DMS114 treated with DMSO at 0.1 percent for 48 hours (cell line): ENCODE measurements around the gene FGFR4.

Experiments
- DNase-seq: peaks from one replicate; lab custom pipeline; 2025; ENCODE audit not compliant: unreplicated experiment; lab: John Stamatoyannopoulos, UW

Gene FGFR4

DNA sequence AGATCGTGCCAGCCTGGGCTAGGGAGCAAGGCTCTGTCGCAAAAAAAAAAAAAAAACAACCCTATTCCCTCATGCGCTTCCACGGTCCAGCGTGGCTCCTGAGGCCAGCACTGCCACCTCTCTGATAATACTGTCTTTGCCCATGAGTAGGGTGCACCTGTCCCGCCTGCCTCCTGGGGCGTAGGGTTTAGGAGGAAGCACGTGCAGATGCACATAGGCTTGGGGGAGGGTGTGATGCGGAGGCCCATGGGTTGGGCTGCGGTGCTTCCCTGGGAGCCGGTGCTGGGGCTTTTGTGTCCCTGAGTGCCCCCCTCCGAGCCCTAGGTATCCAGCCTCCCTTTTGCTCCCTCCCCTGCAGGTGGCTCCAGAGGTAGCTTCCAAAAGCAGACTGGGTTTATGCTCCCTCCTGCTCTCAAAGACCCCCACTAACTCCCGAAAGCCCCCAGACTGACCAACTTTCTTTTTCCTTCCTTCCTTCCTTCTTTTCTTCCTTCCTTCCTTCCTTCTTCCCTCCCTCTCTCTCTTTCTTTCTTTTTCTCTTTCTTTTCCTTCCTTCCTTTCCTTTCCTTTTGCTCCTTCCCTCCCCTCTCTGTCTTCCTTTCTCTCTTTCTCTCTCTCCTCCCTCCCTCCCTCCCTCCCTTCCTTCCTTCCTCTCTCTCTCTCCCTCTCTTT, 12.8 kb downstream of the FGFR4 start:
- no peak for DNase-seq

GRCh38 chr5:177100714-177101121, 14.0 kb downstream of the FGFR4 start:
- no peak for DNase-seq

DNA sequence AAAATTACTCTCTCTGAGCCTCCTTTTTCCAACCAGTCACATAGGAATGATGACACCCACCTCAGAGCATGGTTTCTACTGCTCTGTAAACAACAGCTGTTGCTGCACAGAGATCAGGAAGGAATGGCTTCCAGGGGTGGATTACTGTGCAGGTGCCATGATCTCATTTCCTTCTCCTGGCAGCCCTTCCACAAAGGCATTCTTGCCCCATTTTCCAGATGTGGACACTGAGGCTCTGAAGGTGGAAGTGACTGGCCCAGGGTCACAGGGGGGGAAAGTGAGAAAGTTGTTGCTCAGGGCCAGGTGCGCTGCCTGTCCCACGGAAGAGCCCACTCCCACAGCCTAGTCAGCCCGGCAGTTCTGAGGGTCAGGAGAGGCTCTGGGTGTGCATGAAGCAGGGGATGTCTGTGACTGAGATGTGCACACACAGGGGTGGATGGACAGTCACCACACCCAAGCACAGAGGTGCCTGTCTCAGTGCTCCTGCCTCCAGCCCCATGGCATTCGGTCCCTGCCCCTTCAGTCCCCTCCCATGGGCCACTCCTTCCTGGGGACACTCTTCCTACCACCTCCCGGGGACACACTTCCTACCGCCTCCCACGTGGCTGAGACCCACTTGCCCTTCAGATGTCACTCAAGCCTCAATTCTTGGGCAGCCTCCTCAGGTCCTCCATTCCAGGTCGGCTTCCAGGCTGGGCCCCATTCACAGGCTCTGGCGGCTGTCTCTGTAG, 17.0 kb downstream of the FGFR4 start:
- no peak for DNase-seq

GRCh38 chr5:177105691-177106476, 19.2 kb downstream of the FGFR4 start:
- DNase-seq = no peak

GRCh38 chr5:177107159-177107558, 20.4 kb downstream of the FGFR4 start:
- DNase-seq = no peak

GRCh38 chr5:177109810-177110209, 23.1 kb downstream of the FGFR4 start:
- DNase-seq = no peak

- peak; percentile 52 for DNase-seq
Measured at GRCh38 chr5:177111720-177112394, 25.1 kb downstream of the FGFR4 start.

- DNase-seq = no peak
Measured at GRCh38 chr5:177112589-177113220, 26.0 kb downstream of the FGFR4 start.

DNA sequence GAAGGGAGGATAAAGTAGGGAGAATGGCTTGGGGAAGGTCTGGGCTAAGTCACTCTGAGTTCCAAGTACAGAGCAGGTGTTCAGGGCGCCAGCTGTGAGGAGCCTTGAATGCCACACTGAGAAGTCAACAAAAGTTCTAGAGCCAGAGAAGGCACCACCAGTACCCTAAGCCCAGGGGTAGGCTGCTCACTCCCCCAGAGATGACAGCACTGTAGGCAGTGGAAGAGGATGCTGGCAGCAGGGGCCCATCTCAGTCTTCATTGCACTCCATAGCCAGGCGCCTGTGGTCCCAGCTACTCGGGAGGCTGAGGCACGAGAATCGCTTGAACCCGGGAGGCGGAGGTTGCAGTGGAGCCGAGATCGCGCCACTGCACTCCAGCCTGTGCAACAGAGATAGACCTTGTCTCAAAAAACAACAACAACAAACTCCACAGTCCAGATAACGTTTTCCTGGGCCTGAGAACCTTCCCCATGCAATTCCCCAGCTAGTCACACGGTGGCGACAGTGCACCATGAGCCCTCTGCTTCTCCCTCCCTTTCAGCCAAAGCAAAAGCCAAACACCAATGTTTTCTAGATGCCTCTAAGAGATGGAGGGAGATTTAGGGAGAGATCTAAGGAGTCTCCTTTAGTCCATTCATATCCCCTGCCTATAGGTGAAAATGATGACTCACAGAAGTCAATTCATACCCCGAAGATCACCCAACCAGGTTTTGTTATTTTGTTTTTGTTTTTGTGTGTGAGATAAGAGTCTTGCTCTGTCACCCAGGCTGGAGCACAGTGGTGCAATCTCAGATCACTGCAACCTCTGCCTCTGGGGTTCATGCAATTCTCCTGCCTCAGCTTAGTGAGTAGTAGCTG, 27.1 kb downstream of the FGFR4 start:
- peak; percentile 84 for DNase-seq

GRCh38 chr5:177116631-177117373, 30.1 kb downstream of the FGFR4 start:
- peak; percentile 53 for DNase-seq

- no peak for DNase-seq
Measured at GRCh38 chr5:177117441-177118045, 30.8 kb downstream of the FGFR4 start.

- no peak for DNase-seq
Measured at GRCh38 chr5:177122566-177122965, 35.9 kb downstream of the FGFR4 start.

DNA sequence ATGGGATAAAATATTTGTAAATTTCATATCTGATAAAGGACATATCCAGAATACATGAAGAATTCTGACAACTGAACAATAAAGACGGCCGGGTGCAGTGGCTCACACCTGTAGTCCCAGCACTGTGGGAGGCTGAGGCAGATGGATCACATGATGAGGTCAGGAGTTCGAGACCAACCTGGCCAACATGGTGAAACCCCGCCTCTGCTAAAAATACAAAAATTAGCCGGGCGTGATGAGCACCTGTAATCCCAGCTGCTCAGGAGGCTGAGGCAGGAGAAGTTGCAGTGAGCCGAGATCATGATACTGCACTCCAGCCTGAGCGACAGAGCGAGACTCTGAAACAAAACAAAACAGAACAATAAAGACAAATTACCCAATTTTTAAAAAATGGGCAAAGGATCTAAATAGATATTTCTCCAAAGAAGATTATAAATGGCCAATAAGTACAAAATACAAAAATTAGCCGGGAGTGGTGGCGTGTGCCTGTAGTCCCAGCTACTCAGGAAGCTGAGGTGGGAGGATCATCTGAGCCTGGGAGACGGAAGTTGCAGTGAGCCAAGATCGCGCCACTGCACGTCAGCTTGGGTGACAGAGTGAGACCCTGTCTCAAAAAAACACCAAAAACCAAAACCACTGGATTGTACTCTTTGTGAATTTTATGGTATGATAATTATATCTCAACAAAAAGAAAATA, 37.2 kb downstream of the FGFR4 start:
- no peak for DNase-seq

- no peak for DNase-seq
Measured at GRCh38 chr5:177124486-177124991, 37.8 kb downstream of the FGFR4 start.

DNA sequence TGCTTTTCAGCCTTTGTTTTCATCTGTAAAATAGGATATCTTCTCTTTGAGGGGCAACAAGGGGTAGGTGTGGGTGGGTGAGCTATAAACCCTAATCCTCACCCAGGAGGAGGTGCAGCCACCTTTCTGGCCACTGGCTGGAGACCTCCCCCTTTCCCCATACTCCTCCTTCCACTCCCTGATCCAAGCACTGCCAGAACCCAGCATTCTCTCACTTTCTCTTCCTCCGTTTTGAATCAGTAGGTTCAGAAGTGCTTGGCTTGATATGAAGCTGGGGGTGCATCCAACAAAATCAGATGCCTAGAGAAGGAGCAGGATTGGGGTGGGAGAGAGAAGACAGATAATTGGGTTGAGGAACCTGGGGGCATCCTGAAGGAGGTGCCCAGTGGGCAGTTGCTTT, 40.1 kb downstream of the FGFR4 start:
- no peak for DNase-seq

GRCh38 chr5:177128551-177128981, 41.9 kb downstream of the FGFR4 start:
- DNase-seq = no peak

DNA sequence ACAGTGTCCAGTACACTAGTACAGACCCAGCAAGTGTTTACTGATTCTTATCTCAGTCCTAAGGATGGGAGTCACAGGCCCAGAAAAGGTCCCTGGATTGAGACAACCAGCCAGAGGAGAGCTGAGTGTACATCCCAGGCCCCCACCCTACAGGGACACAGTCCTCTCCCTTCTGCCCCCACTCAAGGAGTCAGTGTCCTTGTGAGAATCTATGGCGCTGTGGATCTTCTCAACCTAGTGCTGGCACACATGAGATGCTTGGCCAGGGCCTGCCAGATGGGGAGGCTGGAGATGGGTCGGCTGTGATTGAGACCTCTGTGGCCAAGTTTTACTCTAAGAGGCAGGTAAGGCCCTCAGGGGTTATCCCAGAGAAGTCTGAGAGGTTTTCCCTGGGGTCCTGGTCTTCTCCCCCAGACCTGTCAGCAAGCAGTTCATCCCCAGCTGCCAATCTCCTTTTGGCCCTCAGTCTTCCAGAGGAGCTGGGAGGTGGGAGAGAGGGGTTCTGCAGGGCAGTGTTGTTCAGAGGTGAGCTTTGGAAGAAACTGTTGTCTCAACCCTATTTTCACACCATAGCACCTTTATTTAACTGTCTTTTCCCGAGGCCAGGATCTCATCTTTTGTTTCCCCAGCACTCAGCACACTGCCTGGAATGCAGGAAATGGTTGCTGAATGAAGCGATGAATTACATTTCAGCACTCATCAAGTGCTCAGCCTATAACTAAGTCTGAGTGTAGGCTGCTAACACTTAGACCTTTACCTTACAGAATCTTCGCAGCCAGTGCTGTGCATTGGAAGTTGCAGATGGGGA, 43.7 kb downstream of the FGFR4 start:
- DNase-seq = no peak
